Naive thymus-derived CD8-positive, alpha-beta T cell (primary cell): ENCODE data around the gene SNX27. TPM values are rescaled to one million over a fixed set of nuclear protein-coding genes. Genes with fewer than 3 reads are reported as not detected.
A peak's percentile ranks its signal among the peaks of the same experiment; 100 is the strongest.
"Not testable (repeated sequence)": the region's sequence is repeated elsewhere in the genome, so short reads cannot be mapped to it uniquely, and the experiment has no call there.

ENCODE experiments used
- ATAC-seq, 2 donors: fragments of 150-1000 bp; cut with Tn5 transposase in 1 of 2; sonication (Bioruptor Pico), chemical (Tn5 transposase) in 1 of 2; 1 replicate in 1 of 2; 2 replicates in 1 of 2; pipeline ENCODE4 v1.10.0; 2021; ENCODE audit warnings: mild to moderate bottlenecking in 2 of 2, moderate library complexity in 2 of 2
- POLR2A ChIA-PET: fragments of 350-600 bp; sonication (Branson Sonifier 250); formaldehyde crosslinking; loops from one replicate; lab custom pipeline; 2021; ENCODE audit warnings: antibody characterized with exemption; lab: Charles Lee
- DNase-seq, 10 donors: peaks; one replicate each; pipeline versions ENCODE4 v3.0.0 to v3.0.0-alpha.2; 2020 to 2022
- H3K27ac Mint-ChIP-seq, 10 donors: one replicate each; pipeline ENCODE4 v1.8.0; 2020 to 2022; ENCODE audit warnings: mild to moderate bottlenecking in 10 of 10, mixed read lengths in 10 of 10, moderate library complexity in 4 of 10, inconsistent platforms in 1 of 10
- H3K27me3 Mint-ChIP-seq, 5 donors: one replicate each; pipeline ENCODE4 v1.8.0; 2021 to 2022; ENCODE audit warnings: mixed read lengths in 5 of 5
- H3K36me3 Mint-ChIP-seq, 3 donors: one replicate each; pipeline ENCODE4 v1.8.0; 2020 to 2022; ENCODE audit warnings: mixed read lengths in 3 of 3, mild to moderate bottlenecking in 2 of 3, inconsistent platforms in 1 of 3
- H3K4me1 Mint-ChIP-seq, 4 donors: one replicate each; pipeline ENCODE4 v1.8.0; 2021 to 2022; ENCODE audit warnings: mixed read lengths in 4 of 4
- H3K4me3 Mint-ChIP-seq, 10 donors: one replicate each; pipeline ENCODE4 v1.8.0; 2020 to 2022; ENCODE audit warnings: mild to moderate bottlenecking in 10 of 10, mixed read lengths in 10 of 10, moderate library complexity in 6 of 10, inconsistent platforms in 1 of 10
- H3K9me3 Mint-ChIP-seq, 9 donors: one replicate each; pipeline ENCODE4 v1.8.0; 2020 to 2022; ENCODE audit warnings: mixed read lengths in 9 of 9, mild to moderate bottlenecking in 3 of 9, inconsistent platforms in 1 of 9, moderate library complexity in 1 of 9
- polyA plus RNA-seq, 3 donors: library from polyadenylated mRNA; unstranded; fragments of 300-500 nt; fragmentation: Illumina TruSeq; gene quantifications; one replicate each; pipeline ENCODE4 v1.2.3, GENCODE V29; 2021
- total RNA-seq, 8 experiments: library from RNA in 2 of 8; stranded (reverse) in 2 of 8; gene quantifications; one replicate each; pipeline ENCODE4 v1.2.3 and lab custom pipeline; 2021 to 2026

Gene SNX27
- total and polyA plus RNA-seq, 5 experiments from 2014 or later, result 8.3 to 33.3 (median 12.2) TPM

GRCh38 chr1:151620286-151620685, 8.4 kb downstream of the SNX27 start:
- DNase-seq, result no peak
- Mint-ChIP-seq H3K27ac (peak overlapping the region in 3 of 10 donors; percentile 42 to 80 (median 49)), H3K4me1 (peaks cover 15 to 50% (median 40%) of the 10 kb centered on the region in 4 donors), H3K9me3 (no peaks in the 10 kb centered on the region), H3K4me3 (no peak overlapping the region), H3K36me3 (peaks cover 0 to 19% (median 1%) of the 10 kb centered on the region in 3 donors), H3K27me3 (no peaks in the 10 kb centered on the region)
- ATAC-seq, result no peak
- POLR2A ChIA-PET, result interaction anchor here (0.6 kb wide), 1 partner anchor 143 kb away, joined by 4 read pairs; the partner anchor contains the start of gene MRPL9

- peaks cover 11 to 42% (median 32%) of the 10 kb centered on the region in 4 donors for H3K4me1 Mint-ChIP-seq
- H3K27me3 Mint-ChIP-seq, result no peaks in the 10 kb centered on the region
- POLR2A ChIA-PET, result no interaction called here
- peak overlapping the region in 4 of 10 donors; percentile 11 to 55 (median 27) for H3K27ac Mint-ChIP-seq
- ATAC-seq (no peak), DNase-seq (no peak)
- H3K4me3 Mint-ChIP-seq, result peak overlapping the region in 1 of 10 donors; percentile 26
- H3K36me3 Mint-ChIP-seq, result peaks cover 0 to 11% (median 0%) of the 10 kb centered on the region in 3 donors
- H3K9me3 Mint-ChIP-seq, result no peaks in the 10 kb centered on the region
These were observed 9.5 kb downstream of the SNX27 start for GRCh38 chr1:151621351-151621750.

GRCh38 chr1:151624783-151625182, 12.9 kb downstream of the SNX27 start:
- Mint-ChIP-seq H3K36me3 (peaks cover 0 to 20% (median 0%) of the 10 kb centered on the region in 3 donors), H3K27me3 (no peaks in the 10 kb centered on the region), H3K27ac (no peak overlapping the region), H3K9me3 (no peaks in the 10 kb centered on the region), H3K4me1 (peaks cover 7 to 29% (median 26%) of the 10 kb centered on the region in 4 donors), H3K4me3 (no peak overlapping the region)
- POLR2A ChIA-PET, result no interaction called here
- DNase-seq (no peak), ATAC-seq (no peak)

- peaks cover 0 to 21% (median 0%) of the 10 kb centered on the region in 3 donors for H3K36me3 Mint-ChIP-seq
- peak overlapping the region in 1 of 10 donors; percentile 65 for H3K27ac Mint-ChIP-seq
- POLR2A ChIA-PET, result no interaction called here
- no peak overlapping the region for H3K4me3 Mint-ChIP-seq
- peaks cover 2 to 15% (median 9%) of the 10 kb centered on the region in 4 donors for H3K4me1 Mint-ChIP-seq
- no peak for ATAC-seq
- no peak for DNase-seq
- no peaks in the 10 kb centered on the region for H3K27me3 Mint-ChIP-seq
- no peaks in the 10 kb centered on the region for H3K9me3 Mint-ChIP-seq
These were observed 15.0 kb downstream of the SNX27 start for GRCh38 chr1:151626740-151627334.

GRCh38 chr1:151629278-151629677, 17.4 kb downstream of the SNX27 start:
- Mint-ChIP-seq H3K4me1 (peaks cover 4 to 23% (median 13%) of the 10 kb centered on the region in 4 donors), H3K27me3 (no peaks in the 10 kb centered on the region), H3K9me3 (no peaks in the 10 kb centered on the region), H3K4me3 (no peak overlapping the region), H3K36me3 (peaks cover 0 to 32% (median 0%) of the 10 kb centered on the region in 3 donors), H3K27ac (no peak overlapping the region)
- POLR2A ChIA-PET, result no interaction called here
- no peak for ATAC-seq
- no peak for DNase-seq

GRCh38 chr1:151635479-151636072, 23.7 kb downstream of the SNX27 start:
- DNase-seq, result no peak
- Mint-ChIP-seq H3K27ac (no peak overlapping the region), H3K4me1 (peaks cover 10 to 24% (median 16%) of the 10 kb centered on the region in 4 donors), H3K9me3 (no peaks in the 10 kb centered on the region), H3K4me3 (no peak overlapping the region), H3K36me3 (peaks cover 0 to 36% (median 7%) of the 10 kb centered on the region in 3 donors), H3K27me3 (no peaks in the 10 kb centered on the region)
- POLR2A ChIA-PET, result no interaction called here
- no peak for ATAC-seq

- Mint-ChIP-seq H3K4me3 (no peak overlapping the region), H3K36me3 (peaks cover 0 to 37% (median 10%) of the 10 kb centered on the region in 3 donors), H3K27me3 (no peaks in the 10 kb centered on the region), H3K9me3 (no peaks in the 10 kb centered on the region), H3K27ac (peak overlapping the region in 2 of 10 donors; percentile 19 to 38), H3K4me1 (peaks cover 12 to 18% (median 16%) of the 10 kb centered on the region in 4 donors)
- DNase-seq (no peak), ATAC-seq (no peak)
- POLR2A ChIA-PET, result no interaction called here
These were observed 26.4 kb downstream of the SNX27 start for GRCh38 chr1:151638074-151638775.

GRCh38 chr1:151638812-151639211, 27.0 kb downstream of the SNX27 start:
- POLR2A ChIA-PET, result no interaction called here
- ATAC-seq, result no peak
- Mint-ChIP-seq H3K27me3 (no peaks in the 10 kb centered on the region), H3K4me3 (no peak overlapping the region), H3K9me3 (no peaks in the 10 kb centered on the region), H3K4me1 (peaks cover 10 to 14% (median 11%) of the 10 kb centered on the region in 4 donors), H3K36me3 (peaks cover 0 to 31% (median 10%) of the 10 kb centered on the region in 3 donors), H3K27ac (peak overlapping the region in 1 of 10 donors; percentile 39)
- no peak for DNase-seq

GRCh38 chr1:151639466-151639865, 27.6 kb downstream of the SNX27 start:
- H3K4me3 Mint-ChIP-seq, result no peak overlapping the region
- POLR2A ChIA-PET, result no interaction called here
- peaks cover 0 to 35% (median 11%) of the 10 kb centered on the region in 3 donors for H3K36me3 Mint-ChIP-seq
- ATAC-seq, result no peak
- H3K27ac Mint-ChIP-seq, result peak overlapping the region in 1 of 10 donors; percentile 28
- no peaks in the 10 kb centered on the region for H3K27me3 Mint-ChIP-seq
- no peak for DNase-seq
- peaks cover 9 to 13% (median 11%) of the 10 kb centered on the region in 4 donors for H3K4me1 Mint-ChIP-seq
- no peaks in the 10 kb centered on the region for H3K9me3 Mint-ChIP-seq

- DNase-seq (no peak), ATAC-seq (no peak)
- peaks cover 9 to 13% (median 11%) of the 10 kb centered on the region in 4 donors for H3K4me1 Mint-ChIP-seq
- no peak overlapping the region for H3K4me3 Mint-ChIP-seq
- H3K27ac Mint-ChIP-seq, result no peak overlapping the region
- POLR2A ChIA-PET, result no interaction called here
- peaks cover 0 to 3% (median 0%) of the 10 kb centered on the region in 9 donors for H3K9me3 Mint-ChIP-seq
- H3K36me3 Mint-ChIP-seq, result peaks cover 0 to 43% (median 19%) of the 10 kb centered on the region in 3 donors
- H3K27me3 Mint-ChIP-seq, result no peaks in the 10 kb centered on the region
These were observed 29.4 kb downstream of the SNX27 start for GRCh38 chr1:151641229-151641628.

GRCh38 chr1:151643085-151643484, 31.2 kb downstream of the SNX27 start:
- H3K27ac Mint-ChIP-seq, POLR2A ChIA-PET, ATAC-seq, H3K4me3 Mint-ChIP-seq, H3K27me3 Mint-ChIP-seq, DNase-seq, H3K9me3 Mint-ChIP-seq: not testable (repeated sequence)
- Mint-ChIP-seq H3K36me3 (peaks cover 6 to 54% (median 23%) of the 10 kb centered on the region in 3 donors), H3K4me1 (peaks cover 9 to 13% (median 10%) of the 10 kb centered on the region in 4 donors)

GRCh38 chr1:151644001-151644400, 32.2 kb downstream of the SNX27 start:
- Mint-ChIP-seq H3K27ac (peak overlapping the region in 1 of 10 donors; percentile 50), H3K4me1 (peaks cover 7 to 11% (median 9%) of the 10 kb centered on the region in 4 donors), H3K9me3 (peaks cover 0 to 9% (median 4%) of the 10 kb centered on the region in 9 donors), H3K4me3 (no peak overlapping the region), H3K36me3 (peaks cover 6 to 54% (median 30%) of the 10 kb centered on the region in 3 donors), H3K27me3 (no peaks in the 10 kb centered on the region)
- no peak for ATAC-seq
- no peak for DNase-seq
- POLR2A ChIA-PET, result no interaction called here
